ENCODE measurements around the gene PDHB. TPM values are rescaled to one million over a fixed set of nuclear protein-coding genes. Genes with fewer than 3 reads are reported as not detected.

The PDHB gene
- total and polyA plus RNA-seq, 2 of the 13 experiments (the other 11 are each of a cell fraction or from before 2014, with no cell fraction given), result 108 to 153 TPM

DNA sequence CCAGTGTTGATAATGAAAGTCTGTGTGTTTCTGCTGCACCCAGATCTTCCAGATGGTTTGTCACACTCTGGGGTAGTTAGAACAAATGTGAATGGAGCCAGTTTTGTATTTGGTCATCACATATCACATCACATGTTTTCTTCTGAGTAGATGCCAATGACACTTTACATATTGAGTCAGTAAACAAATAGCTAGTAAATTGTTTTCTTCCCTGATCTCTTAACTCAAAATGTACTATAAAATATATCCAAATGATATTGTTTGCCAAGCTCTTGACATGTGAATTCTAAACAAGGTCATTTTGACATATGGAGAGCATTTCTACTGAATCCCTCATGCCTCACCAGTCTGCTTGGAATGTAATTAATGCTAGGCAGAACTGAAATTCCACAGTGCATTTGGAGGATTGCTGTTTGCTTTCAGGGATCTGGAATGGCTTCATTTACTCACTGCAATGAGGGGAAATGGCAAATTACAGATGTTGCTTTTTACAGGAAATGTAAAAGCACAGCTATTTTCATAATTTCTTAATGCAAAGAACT, 45.0 kb downstream of the PDHB start:
- Histone ChIP-seq H4K20me1 (ENCODE audit: insufficient read depth, low read length) (no peaks in the 10 kb centered on the region), H3K4me2 (ENCODE audit: low read depth, low read length) (no peak overlapping the region), H3K4me3 (replicated peaks in 1 of 3; ENCODE audit: insufficient read depth in 1 of 3, low read depth in 2 of 3, low read length in 3 of 3) (no peak overlapping the region), H3K9me3 (ENCODE audit: low read length) (no peaks in the 10 kb centered on the region), H3K27me3 (ENCODE audit: control insufficient read depth in 1 of 2, insufficient read depth in 2 of 2, low read length in 2 of 2) (no peaks in the 10 kb centered on the region), H3K4me1 (ENCODE audit: insufficient read depth, low read length) (peaks cover 14% of the 10 kb centered on the region), H3K9ac (ENCODE audit: insufficient read depth, low read depth, low read length) (no peak overlapping the region), H3K27ac (ENCODE audit: extremely low read length, insufficient read depth, low read length) (no peak overlapping the region), H3K36me3 (replicated peaks in 1 of 2; ENCODE audit: control insufficient read depth in 1 of 2, insufficient read depth in 2 of 2, low read length in 2 of 2) (peaks cover 1 to 6% of the 10 kb centered on the region in 2 experiments; a peak in 1 of 5 replicates), H2AFZ (ENCODE audit: low read length) (no peak overlapping the region), H3K79me2 (ENCODE audit: insufficient read depth, low read length) (no peaks in the 10 kb centered on the region)
- in situ Hi-C loops (cut with HindIII; ENCODE audit: extremely low pct_ligation_motif_present, low pct_unique_long_range_greater_than_20kb) (no loop called here), intact Hi-C loops (cut with micrococcal nuclease; ENCODE audit: unreplicated experiment) (no loop called here)
- no peak for FAIRE-seq
- no peak for TF ChIP-seq ZSCAN9 (CRISPR knock-in tag; IDR thresholded peaks at IDR 0.05; ENCODE audit: borderline replicate concordance)
- no peak for TF ChIP-seq ZNF260 (CRISPR knock-in tag; IDR thresholded peaks at IDR 0.05; ENCODE audit: borderline replicate concordance, low read depth)
- TF ChIP-seq ZNF343 (CRISPR knock-in tag; IDR thresholded peaks at IDR 0.05), result no peak
- no peak for TF ChIP-seq ZNF792 (CRISPR knock-in tag; IDR thresholded peaks at IDR 0.05)
- TF ChIP-seq, protein P1, sequence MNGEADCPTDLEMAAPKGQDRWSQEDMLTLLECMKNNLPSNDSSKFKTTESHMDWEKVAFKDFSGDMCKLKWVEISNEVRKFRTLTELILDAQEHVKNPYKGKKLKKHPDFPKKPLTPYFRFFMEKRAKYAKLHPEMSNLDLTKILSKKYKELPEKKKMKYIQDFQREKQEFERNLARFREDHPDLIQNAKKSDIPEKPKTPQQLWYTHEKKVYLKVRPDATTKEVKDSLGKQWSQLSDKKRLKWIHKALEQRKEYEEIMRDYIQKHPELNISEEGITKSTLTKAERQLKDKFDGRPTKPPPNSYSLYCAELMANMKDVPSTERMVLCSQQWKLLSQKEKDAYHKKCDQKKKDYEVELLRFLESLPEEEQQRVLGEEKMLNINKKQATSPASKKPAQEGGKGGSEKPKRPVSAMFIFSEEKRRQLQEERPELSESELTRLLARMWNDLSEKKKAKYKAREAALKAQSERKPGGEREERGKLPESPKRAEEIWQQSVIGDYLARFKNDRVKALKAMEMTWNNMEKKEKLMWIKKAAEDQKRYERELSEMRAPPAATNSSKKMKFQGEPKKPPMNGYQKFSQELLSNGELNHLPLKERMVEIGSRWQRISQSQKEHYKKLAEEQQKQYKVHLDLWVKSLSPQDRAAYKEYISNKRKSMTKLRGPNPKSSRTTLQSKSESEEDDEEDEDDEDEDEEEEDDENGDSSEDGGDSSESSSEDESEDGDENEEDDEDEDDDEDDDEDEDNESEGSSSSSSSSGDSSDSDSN (CRISPR knock-in tag; IDR thresholded peaks at IDR 0.05), result no peak
- no peak for TF ChIP-seq TEAD3 (CRISPR knock-in tag; optimal IDR thresholded peaks at IDR 0.05; ENCODE audit: borderline replicate concordance)
- TF ChIP-seq ZNF839 (CRISPR knock-in tag; IDR thresholded peaks at IDR 0.05; ENCODE audit: borderline replicate concordance), result no peak
- TF ChIP-seq NCOA2 (CRISPR knock-in tag; IDR thresholded peaks at IDR 0.05), result no peak
- TF ChIP-seq GATA4 (IDR thresholded peaks at IDR 0.05; ENCODE audit: borderline replicate concordance, low read depth), result no peak
- TF ChIP-seq NR2F6 (IDR thresholded peaks at IDR 0.05), result no peak
- TF ChIP-seq NR2F6 (CRISPR knock-in tag; IDR thresholded peaks at IDR 0.05), result no peak
- no peak for TF ChIP-seq GLI4 (CRISPR knock-in tag; IDR thresholded peaks at IDR 0.05; ENCODE audit: borderline replicate concordance)
- no peak for TF ChIP-seq ZSCAN20 (CRISPR knock-in tag; IDR thresholded peaks at IDR 0.05; ENCODE audit: borderline replicate concordance)
- TF ChIP-seq ZNF703 (CRISPR knock-in tag; IDR thresholded peaks at IDR 0.05; ENCODE audit: borderline replicate concordance), result no peak
- no peak for TF ChIP-seq ATF7 (IDR thresholded peaks at IDR 0.05)
- no peak for TF ChIP-seq ATF7 (CRISPR knock-in tag; IDR thresholded peaks at IDR 0.05)
- TF ChIP-seq ZNF550 (CRISPR knock-in tag; IDR thresholded peaks at IDR 0.05; ENCODE audit: borderline replicate concordance), result no peak
- TF ChIP-seq, protein P2, sequence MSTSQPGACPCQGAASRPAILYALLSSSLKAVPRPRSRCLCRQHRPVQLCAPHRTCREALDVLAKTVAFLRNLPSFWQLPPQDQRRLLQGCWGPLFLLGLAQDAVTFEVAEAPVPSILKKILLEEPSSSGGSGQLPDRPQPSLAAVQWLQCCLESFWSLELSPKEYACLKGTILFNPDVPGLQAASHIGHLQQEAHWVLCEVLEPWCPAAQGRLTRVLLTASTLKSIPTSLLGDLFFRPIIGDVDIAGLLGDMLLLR (CRISPR knock-in tag; IDR thresholded peaks at IDR 0.05), result no peak
- TF ChIP-seq ZFP90 (CRISPR knock-in tag; IDR thresholded peaks at IDR 0.05; ENCODE audit: borderline replicate concordance), result no peak
- TF ChIP-seq ZBTB3 (CRISPR knock-in tag; IDR thresholded peaks at IDR 0.05; ENCODE audit: borderline replicate concordance, low read depth), result no peak
- peak; percentile 16 for DNase-seq (ENCODE audit: low spot score)
- BruUV-seq (replicated peaks), result no TSS peak
- ChIA-PET POLR2A (no interaction called here), CTCF (ENCODE audit: low intra/inter-chr PET ratio, low total read pairs) (no interaction called here)
- no peak; the same call in 2 of the 3 replicates for ATAC-seq

Measured in HepG2 (cell line).